ENCODE data around the gene KRABD2.
"Not testable (repeated sequence)": the region's sequence is repeated elsewhere in the genome, so short reads cannot be mapped to it uniquely, and the experiment has no call there.

The KRABD2 gene

GRCh38 chr17:8359769-8360168, 16.7 kb downstream of the KRABD2 start:
- no peak overlapping the region for H3K4me3 ChIP-seq (ENCODE audit: low read depth, low read length)
- TF ChIP-seq CTCF (IDR thresholded peaks at IDR 0.05; ENCODE audit: low read depth, low read length), result no peak

- no peak overlapping the region for H3K4me3 ChIP-seq (ENCODE audit: low read depth, low read length)
- TF ChIP-seq CTCF (IDR thresholded peaks at IDR 0.05; ENCODE audit: low read depth, low read length), result no peak
Observed at GRCh38 chr17:8357910-8358309, 18.6 kb downstream of the KRABD2 start.

GRCh38 chr17:8354236-8354635, 22.3 kb downstream of the KRABD2 start:
- H3K4me3 ChIP-seq (ENCODE audit: low read depth, low read length), result no peak overlapping the region
- TF ChIP-seq CTCF (IDR thresholded peaks at IDR 0.05; ENCODE audit: low read depth, low read length), result no peak

- no peak overlapping the region for H3K4me3 ChIP-seq (ENCODE audit: low read depth, low read length)
- TF ChIP-seq CTCF (IDR thresholded peaks at IDR 0.05; ENCODE audit: low read depth, low read length), result no peak
Observed at GRCh38 chr17:8353736-8354135, 22.8 kb downstream of the KRABD2 start.

GRCh38 chr17:8350339-8350738, 26.2 kb downstream of the KRABD2 start:
- TF ChIP-seq CTCF (IDR thresholded peaks at IDR 0.05; ENCODE audit: low read depth, low read length), result no peak
- H3K4me3 ChIP-seq (ENCODE audit: low read depth, low read length), result no peak overlapping the region

GRCh38 chr17:8347001-8347400, 29.5 kb downstream of the KRABD2 start:
- not testable (repeated sequence) for H3K4me3 ChIP-seq (ENCODE audit: low read depth, low read length)

- TF ChIP-seq CTCF (IDR thresholded peaks at IDR 0.05; ENCODE audit: low read depth, low read length), result no peak
Observed at GRCh38 chr17:8345951-8346665, 30.4 kb downstream of the KRABD2 start.

More at GRCh38 chr17:8345951-8346665, 30.4 kb downstream of the KRABD2 start:
- H3K4me3 ChIP-seq (ENCODE audit: low read depth, low read length), result no peak overlapping the region
